OCI-LY3 (cell line): ENCODE results near the gene NEDD4L.

Experiments used
- CTCF ChIP-seq: fragments of 200-600, 300-600 bp; sonication (generic); IDR thresholded peaks from 2 replicates; pipeline ENCODE4 v1.5.1; 2014; ENCODE audit warnings: antibody characterized with exemption, low read length, low read depth
- EZH2phosphoT487 ChIP-seq: fragments of 200-600 bp; shearing (Covaris generic); IDR thresholded peaks from 2 replicates; pipeline ENCODE4 v1.6.1; 2018; ENCODE audit warnings: antibody characterized with exemption, mixed run types, low read depth

- no peak for TF ChIP-seq CTCF
- TF ChIP-seq EZH2phosphoT487, result no peak
These were observed 145.0 kb downstream of the NEDD4L start for GRCh38 chr18:58188996-58189395.
